GM18505 (cell line): ENCODE results near the gene PRSS38.
"Not testable (repeated sequence)": the region's sequence is repeated elsewhere in the genome, so short reads cannot be mapped to it uniquely, and the experiment has no call there.

Experiments used
- ATAC-seq: cut with Tn5 transposase; IDR thresholded peaks from one replicate; pipeline ENCODE4 v1.9.1; 2021; ENCODE audit not compliant: unreplicated experiment
- POLR2A ChIP-seq: IDR thresholded peaks from 4 replicates; pipeline ENCODE4 v1.6.1; 2011; ENCODE audit warnings: borderline replicate concordance; ENCODE audit not compliant: insufficient read depth, insufficient read length; ENCODE audit errors: extremely low read depth

Gene PRSS38

GRCh38 chr1:227809026-227809425 is 6.4 kb upstream of the PRSS38 start:
- ATAC-seq, result no peak
- TF ChIP-seq POLR2A, result no peak

DNA sequence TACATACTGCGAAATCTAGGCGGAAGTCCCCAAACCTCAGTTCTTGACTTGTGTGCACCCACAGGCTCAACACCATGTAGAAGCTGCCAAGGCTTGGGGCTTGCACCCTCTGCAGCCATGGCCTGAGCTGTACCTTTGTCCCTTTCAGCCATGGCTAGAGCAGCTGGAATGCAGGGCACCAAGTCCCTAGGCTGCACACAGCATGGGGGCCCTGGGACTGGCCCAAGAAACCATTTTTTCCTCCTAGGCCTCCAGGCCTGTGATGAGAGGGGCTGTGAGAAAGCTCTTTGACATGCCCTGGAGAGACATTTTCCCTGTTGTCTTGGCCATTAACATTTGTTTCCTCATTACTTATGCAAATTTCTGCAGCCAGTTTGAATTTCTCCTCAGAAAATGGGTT is 1.5 kb upstream of the PRSS38 start:
- ATAC-seq, result no peak
- TF ChIP-seq POLR2A, result no peak

DNA sequence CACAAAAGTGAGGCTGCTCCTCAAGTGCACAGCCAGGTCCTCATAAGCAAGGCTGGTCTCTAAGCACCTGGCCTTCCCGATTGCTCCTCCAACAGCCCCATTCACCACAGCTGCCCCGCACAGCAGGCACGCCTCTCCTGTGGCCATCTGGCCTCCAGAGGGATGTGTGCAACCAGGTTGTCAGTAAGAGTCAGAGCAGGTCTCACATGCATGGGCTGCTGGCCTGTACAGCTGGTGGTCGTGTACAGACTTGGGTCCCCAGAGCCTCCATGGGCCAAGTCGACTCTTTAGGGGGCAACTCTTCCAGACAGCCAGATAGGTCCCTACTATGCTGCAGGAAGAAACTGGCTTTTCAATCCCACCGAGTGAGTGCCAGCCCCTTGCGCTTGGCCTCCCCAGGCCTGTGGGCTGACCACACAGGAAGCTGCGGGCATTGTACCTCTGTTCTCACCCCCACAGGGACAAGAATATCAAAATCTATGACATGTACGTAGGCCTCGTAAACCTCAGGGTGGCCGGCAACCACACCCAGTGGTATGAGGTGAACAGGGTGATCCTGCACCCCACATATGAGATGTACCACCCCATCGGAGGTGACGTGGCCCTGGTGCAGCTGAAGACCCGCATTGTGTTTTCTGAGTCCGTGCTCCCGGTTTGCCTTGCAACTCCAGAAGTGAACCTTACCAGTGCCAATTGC is 1.4 kb downstream of the PRSS38 start:
- no peak for ATAC-seq

GRCh38 chr1:227823537-227823936 is 8.1 kb downstream of the PRSS38 start:
- ATAC-seq, result no peak
- no peak for TF ChIP-seq POLR2A

More for the DNA sequence above, 1.4 kb downstream of the PRSS38 start:
- TF ChIP-seq POLR2A, result no peak

- ATAC-seq, result no peak
- TF ChIP-seq POLR2A, result no peak
These were observed 8.7 kb downstream of the PRSS38 start for GRCh38 chr1:227824204-227824603.

- no peak for ATAC-seq
- TF ChIP-seq POLR2A, result no peak
These were observed 13.3 kb downstream of the PRSS38 start for GRCh38 chr1:227828786-227829185.

- no peak for TF ChIP-seq POLR2A
- ATAC-seq, result no peak
These were observed 22.7 kb downstream of the PRSS38 start for GRCh38 chr1:227838181-227838580.

DNA sequence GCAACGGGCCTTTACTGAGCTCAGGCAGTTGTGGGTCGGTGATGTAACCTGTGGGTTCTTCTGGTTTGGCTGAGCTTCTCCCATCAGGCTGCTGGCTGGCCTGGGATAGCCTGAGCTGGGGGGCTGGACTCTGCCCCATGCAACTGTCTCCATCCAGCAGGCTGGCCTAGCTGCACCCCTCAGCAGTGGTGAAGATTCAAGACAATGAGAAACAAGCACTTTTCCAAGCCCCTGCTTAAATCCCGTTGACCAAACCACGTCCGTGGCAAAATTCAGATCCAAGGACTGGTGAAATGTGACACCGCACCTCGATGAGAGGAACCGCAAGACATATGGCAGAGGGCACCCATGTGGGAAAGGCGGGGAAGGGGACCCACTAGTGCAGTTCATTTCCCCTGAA is 25.6 kb downstream of the PRSS38 start:
- no peak for ATAC-seq

DNA sequence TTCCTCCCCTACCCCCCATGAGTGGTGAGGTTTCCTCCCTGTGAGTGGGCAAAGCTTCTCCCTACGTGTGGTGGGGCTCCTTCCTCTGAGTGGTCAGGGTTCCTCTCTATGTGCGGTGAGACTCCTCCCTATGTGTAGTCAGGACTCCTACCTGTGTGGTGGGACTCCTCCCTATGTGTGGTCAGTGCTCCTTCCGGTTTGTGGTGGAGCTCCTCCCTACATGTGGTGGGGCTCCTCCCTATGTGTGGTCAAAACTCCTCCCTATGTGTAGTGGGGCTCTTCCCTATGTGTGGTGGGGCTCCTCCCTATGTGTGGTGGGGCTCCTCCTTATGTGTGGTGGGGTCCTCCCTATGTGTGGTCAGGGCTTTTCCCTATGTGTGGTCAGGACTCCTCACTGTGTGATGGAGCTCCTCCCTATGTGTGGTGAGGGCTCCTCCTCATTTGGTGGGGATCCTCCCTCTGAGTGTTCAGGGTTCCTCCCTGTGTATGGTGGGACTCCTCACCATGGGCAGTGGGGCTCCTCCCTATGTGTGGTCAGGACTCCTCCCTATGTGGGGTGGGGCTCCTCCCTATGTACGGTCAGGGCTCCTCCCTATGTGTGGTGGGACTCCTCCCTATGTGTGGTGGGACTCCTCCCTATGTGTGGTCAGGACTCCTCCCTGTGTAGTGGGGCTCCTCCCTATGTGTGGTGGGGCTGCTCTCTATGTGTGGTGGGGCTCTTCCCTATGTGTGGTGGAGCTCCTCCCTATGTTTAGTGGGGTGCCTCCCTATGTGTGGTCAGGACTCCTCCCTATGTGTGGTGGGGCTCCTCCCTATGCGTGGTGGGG is 29.1 kb downstream of the PRSS38 start:
- TF ChIP-seq POLR2A, result no peak
- no peak for ATAC-seq

More for the DNA sequence above, 25.6 kb downstream of the PRSS38 start:
- no peak for TF ChIP-seq POLR2A

GRCh38 chr1:227845147-227845458 is 29.6 kb downstream of the PRSS38 start:
- TF ChIP-seq POLR2A, result no peak
- ATAC-seq, result no peak

DNA sequence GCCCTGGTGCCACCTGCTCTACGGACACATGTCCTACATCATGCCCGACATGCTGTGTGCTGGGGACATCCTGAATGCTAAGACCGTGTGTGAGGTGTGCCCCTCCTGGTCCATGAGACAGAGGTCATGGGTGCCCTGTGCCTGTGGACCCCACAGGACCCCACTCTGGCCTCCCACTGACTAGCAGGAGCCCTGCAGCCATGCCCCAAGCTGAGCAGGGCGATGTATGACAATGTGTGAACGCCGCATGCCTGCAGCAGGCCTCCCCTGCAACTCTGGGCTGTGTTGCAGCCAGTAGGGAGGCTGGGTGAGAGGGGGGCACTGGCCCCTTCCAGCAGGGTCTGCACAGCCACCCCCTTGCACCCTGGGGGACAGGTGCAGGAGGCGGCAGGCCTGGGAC is 30.0 kb downstream of the PRSS38 start:
- no peak for TF ChIP-seq POLR2A
- no peak for ATAC-seq

- ATAC-seq, result no peak
- TF ChIP-seq POLR2A, result no peak
These were observed 30.9 kb downstream of the PRSS38 start for GRCh38 chr1:227846265-227846858.

DNA sequence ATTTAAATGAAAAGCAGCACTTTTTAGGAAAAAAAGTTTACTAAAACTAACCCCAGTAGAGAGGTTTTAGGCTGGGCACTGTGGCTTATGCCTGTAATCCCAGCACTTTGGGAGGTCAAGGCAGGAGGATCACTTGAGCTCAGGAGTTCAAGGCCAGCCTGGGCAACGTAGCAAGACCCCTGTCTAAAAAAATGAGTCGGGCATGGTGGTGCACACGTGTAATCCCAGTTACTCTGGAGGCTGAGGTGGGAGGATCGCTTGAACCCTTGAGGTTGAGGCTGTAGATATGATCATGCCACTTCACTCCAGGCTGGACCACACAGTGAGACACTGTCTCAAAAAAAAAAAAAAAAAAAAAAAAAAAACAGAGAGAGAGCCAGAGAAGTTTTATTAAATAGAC is 31.6 kb downstream of the PRSS38 start:
- not testable (repeated sequence) for ATAC-seq

DNA sequence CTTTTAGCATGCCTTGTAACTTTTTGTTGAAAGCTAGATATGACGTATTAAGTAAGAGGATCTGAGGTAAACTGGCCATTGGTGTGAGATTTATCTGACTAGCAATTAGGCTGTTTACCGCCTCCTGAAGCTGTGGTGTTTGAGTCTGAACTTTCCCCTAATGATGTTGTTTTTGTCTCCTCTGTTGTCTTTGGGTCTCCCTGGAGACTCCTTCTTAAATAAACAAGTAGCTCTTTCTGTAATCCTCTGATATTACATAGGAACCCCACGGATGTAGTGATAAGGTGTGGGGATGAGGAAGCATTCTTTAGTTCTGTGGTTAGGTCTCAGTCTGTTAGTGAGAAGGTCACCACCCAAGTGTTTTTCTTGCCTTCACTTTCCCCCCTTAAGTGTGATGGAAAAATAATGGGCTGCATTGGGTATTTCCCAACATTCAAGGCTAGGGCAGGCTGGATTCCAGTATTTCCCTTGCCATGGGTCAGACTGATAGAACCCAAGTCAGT is 33.0 kb downstream of the PRSS38 start:
- no peak for TF ChIP-seq POLR2A
- no peak for ATAC-seq
